Esophagus muscularis mucosa (tissue), 4 donors: ENCODE data around the gene PALMD. TPM values are rescaled to one million over a fixed set of nuclear protein-coding genes. Genes with fewer than 3 reads are reported as not detected.
A peak's percentile ranks its signal among the peaks of the same experiment; 100 is the strongest.

Experiments
- DNase-seq: peaks from one replicate; pipeline ENCODE4 v3.0.0-alpha.2; 2017; ENCODE audit errors: extremely low spot score
- H3K27ac ChIP-seq, 4 donors: fragments of 200-600 bp; sonication (generic); replicated peaks in 1 of 4; 1 replicate in 3 of 4; 2 replicates in 1 of 4; pipeline ENCODE4 v1.5.1; 2016 to 2019; ENCODE audit warnings: mild to moderate bottlenecking in 1 of 4
- H3K27me3 ChIP-seq, 4 donors: fragments of 200-600 bp; sonication (generic); one replicate each; pipeline versions ENCODE4 v1.5.1 to v1.6.0; 2016 to 2019
- H3K36me3 ChIP-seq, 4 donors: fragments of 200-600 bp; sonication (generic); one replicate each; pipeline ENCODE4 v1.5.1; 2016 to 2019
- H3K4me1 ChIP-seq, 4 donors: fragments of 200-600 bp; sonication (generic); one replicate each; pipeline ENCODE4 v1.5.1; 2016 to 2019
- H3K4me3 ChIP-seq, 4 donors: fragments of 200-600 bp; sonication (generic); 1 replicate in 2 of 4; 2 replicates in 2 of 4; pipeline ENCODE4 v1.5.1; 2016 to 2019; ENCODE audit warnings: mild to moderate bottlenecking in 4 of 4, moderate library complexity in 1 of 4
- H3K9me3 ChIP-seq, 4 donors: fragments of 200-600 bp; sonication (generic); 1 replicate in 3 of 4; 2 replicates in 1 of 4; pipeline ENCODE4 v1.5.1; 2016 to 2019
- EP300 ChIP-seq: sonication (generic); formaldehyde crosslinking; IDR thresholded peaks from one replicate; pipeline ENCODE4 v1.6.1; 2017; ENCODE audit warnings: antibody characterized with exemption
- POLR2A ChIP-seq: fragments of 450-650 bp; IDR thresholded peaks from one replicate; pipeline ENCODE4 v1.6.1; 2017; ENCODE audit warnings: antibody characterized with exemption, moderate library complexity, mild to moderate bottlenecking, low read depth
- POLR2AphosphoS5 ChIP-seq, 2 donors: sonication (generic); formaldehyde crosslinking; IDR thresholded peaks; one replicate each; pipeline ENCODE4 v1.6.1; 2017; ENCODE audit warnings: antibody characterized with exemption in 2 of 2
- WGBS: methylation state at CpG from one replicate; pipeline ENCODE4 v1.1.5; 2018; 5-methylcytosine and 5-hydroxymethylcytosine counted together
- intact Hi-C: fragments of 100-400 bp; cut with DNase I; formaldehyde crosslinking; loops from one replicate; pipeline ENCODE4 v1.15.1; 2023
- total RNA-seq, 4 donors: library from RNA; depleted of rRNA; stranded (reverse); fragments of >200 nt; gene quantifications; one replicate each; pipeline versions ENCODE4 v1.1.0 to v1.2.1, GENCODE V29; 2016
- TF ChIP-seq, protein P1 (sequence below), 3 experiments: fragments of 200-600 bp in 2 of 3; fragments of 450-650 bp in 1 of 3; sonication (generic) in 2 of 3; IDR thresholded peaks; one replicate each; pipeline ENCODE4 v1.5.1; 2017 to 2019; ENCODE audit warnings: antibody characterized with exemption in 3 of 3, mild to moderate bottlenecking in 2 of 3, moderate library complexity in 1 of 3

Gene PALMD
- total RNA-seq, 4 donors from 2014 or later: 15.4 to 33.0 (median 27.5) TPM

- Histone ChIP-seq H3K27me3 (no peaks in the 10 kb centered on the region), H3K4me1 (peaks cover 33 to 87% (median 66%) of the 10 kb centered on the region in 4 donors), H3K36me3 (peaks cover 0 to 5% (median 0%) of the 10 kb centered on the region in 4 donors), H3K9me3 (no peaks in the 10 kb centered on the region), H3K4me3 (no peak overlapping the region), H3K27ac (peak overlapping the region; percentile 36 to 83 (median 70))
- no peak for DNase-seq
- WGBS: 34% methylated on average over 3 of the region's 3 CpGs
- intact Hi-C loops: no loop called here
- TF ChIP-seq POLR2A (no peak), POLR2AphosphoS5 (IDR thresholded peaks at IDR 0.05) (no peak)
- TF ChIP-seq, protein P1, sequence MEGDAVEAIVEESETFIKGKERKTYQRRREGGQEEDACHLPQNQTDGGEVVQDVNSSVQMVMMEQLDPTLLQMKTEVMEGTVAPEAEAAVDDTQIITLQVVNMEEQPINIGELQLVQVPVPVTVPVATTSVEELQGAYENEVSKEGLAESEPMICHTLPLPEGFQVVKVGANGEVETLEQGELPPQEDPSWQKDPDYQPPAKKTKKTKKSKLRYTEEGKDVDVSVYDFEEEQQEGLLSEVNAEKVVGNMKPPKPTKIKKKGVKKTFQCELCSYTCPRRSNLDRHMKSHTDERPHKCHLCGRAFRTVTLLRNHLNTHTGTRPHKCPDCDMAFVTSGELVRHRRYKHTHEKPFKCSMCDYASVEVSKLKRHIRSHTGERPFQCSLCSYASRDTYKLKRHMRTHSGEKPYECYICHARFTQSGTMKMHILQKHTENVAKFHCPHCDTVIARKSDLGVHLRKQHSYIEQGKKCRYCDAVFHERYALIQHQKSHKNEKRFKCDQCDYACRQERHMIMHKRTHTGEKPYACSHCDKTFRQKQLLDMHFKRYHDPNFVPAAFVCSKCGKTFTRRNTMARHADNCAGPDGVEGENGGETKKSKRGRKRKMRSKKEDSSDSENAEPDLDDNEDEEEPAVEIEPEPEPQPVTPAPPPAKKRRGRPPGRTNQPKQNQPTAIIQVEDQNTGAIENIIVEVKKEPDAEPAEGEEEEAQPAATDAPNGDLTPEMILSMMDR (IDR thresholded peaks at IDR 0.05): no peak
Measured at GRCh38 chr1:99650773-99651437, 5.0 kb downstream of the PALMD start.

GRCh38 chr1:99652881-99653281 is 7.0 kb downstream of the PALMD start:
- peaks cover 0 to 5% (median 0%) of the 10 kb centered on the region in 4 donors for H3K36me3 ChIP-seq
- H3K4me1 ChIP-seq: peaks cover 33 to 67% (median 54%) of the 10 kb centered on the region in 4 donors
- H3K27ac ChIP-seq: peak overlapping the region; percentile 30 to 83 (median 58)
- no peaks in the 10 kb centered on the region for H3K27me3 ChIP-seq
- TF ChIP-seq EP300 (no peak), POLR2A (no peak), POLR2AphosphoS5 (IDR thresholded peaks at IDR 0.05) (no peak)
- TF ChIP-seq, protein P1 (IDR thresholded peaks at IDR 0.05): no peak
- no peak overlapping the region for H3K4me3 ChIP-seq
- no peaks in the 10 kb centered on the region for H3K9me3 ChIP-seq
- DNase-seq: no peak
- intact Hi-C loops: no loop called here
- WGBS: 43% methylated on average over 2 of the region's 2 CpGs

DNA sequence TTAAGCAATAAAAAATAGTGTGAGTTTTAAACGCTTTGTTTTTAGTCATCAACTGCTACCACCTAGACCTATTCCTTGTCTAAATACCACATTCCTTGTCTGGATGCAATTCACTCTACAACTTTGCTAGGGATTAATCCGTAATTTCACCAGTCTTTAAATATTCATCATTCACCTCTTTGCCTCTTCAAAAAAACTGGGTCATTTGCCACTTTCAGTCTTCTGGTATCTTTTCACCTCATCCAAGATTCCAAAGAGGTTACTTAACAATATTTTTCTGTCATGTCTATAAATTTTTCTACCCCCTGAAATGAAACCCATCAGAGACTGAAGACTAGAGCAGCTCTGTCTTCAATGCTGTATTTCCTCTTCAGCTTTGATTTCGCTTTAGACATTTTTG is 9.5 kb downstream of the PALMD start:
- Histone ChIP-seq H3K36me3 (no peaks in the 10 kb centered on the region), H3K27ac (peak overlapping the region in 3 of 4 donors; percentile 8 to 33 (median 27)), H3K4me1 (peaks cover 39 to 61% (median 49%) of the 10 kb centered on the region in 4 donors), H3K4me3 (no peak overlapping the region), H3K9me3 (no peaks in the 10 kb centered on the region), H3K27me3 (no peaks in the 10 kb centered on the region)
- intact Hi-C loops: no loop called here
- no peak for TF ChIP-seq POLR2A
- no peak for TF ChIP-seq POLR2AphosphoS5 (IDR thresholded peaks at IDR 0.05)
- TF ChIP-seq EP300: no peak
- TF ChIP-seq, protein P1 (IDR thresholded peaks at IDR 0.05): no peak
- DNase-seq: no peak
- WGBS: 64% methylated on average over 3 of the region's 3 CpGs

- intact Hi-C loops: no loop called here
- Histone ChIP-seq H3K27me3 (no peaks in the 10 kb centered on the region), H3K27ac (peak overlapping the region; percentile 24 to 42 (median 35)), H3K4me1 (peaks cover 39 to 61% (median 46%) of the 10 kb centered on the region in 4 donors), H3K9me3 (no peaks in the 10 kb centered on the region), H3K36me3 (no peaks in the 10 kb centered on the region), H3K4me3 (no peak overlapping the region)
- TF ChIP-seq, protein P1 (IDR thresholded peaks at IDR 0.05): no peak
- no peak for TF ChIP-seq POLR2AphosphoS5 (IDR thresholded peaks at IDR 0.05)
- no peak for TF ChIP-seq POLR2A
- no peak for DNase-seq
- 82% methylated on average over 3 of the region's 3 CpGs for WGBS
Measured at GRCh38 chr1:99656701-99657100, 10.8 kb downstream of the PALMD start.
